C4-2B (cell line): ENCODE data around the gene PDCD1LG2.

Experiments used
- ZFX ChIP-seq: fragments of 450-650 bp; IDR thresholded peaks from 2 replicates; pipeline ENCODE4 v1.6.1; 2017
- TF ChIP-seq, protein P1 (sequence below): fragments of 450-650 bp; conservative IDR thresholded peaks from 2 replicates; pipeline ENCODE4 v1.5.1; 2017; ENCODE audit warnings: mild to moderate bottlenecking

DNA sequence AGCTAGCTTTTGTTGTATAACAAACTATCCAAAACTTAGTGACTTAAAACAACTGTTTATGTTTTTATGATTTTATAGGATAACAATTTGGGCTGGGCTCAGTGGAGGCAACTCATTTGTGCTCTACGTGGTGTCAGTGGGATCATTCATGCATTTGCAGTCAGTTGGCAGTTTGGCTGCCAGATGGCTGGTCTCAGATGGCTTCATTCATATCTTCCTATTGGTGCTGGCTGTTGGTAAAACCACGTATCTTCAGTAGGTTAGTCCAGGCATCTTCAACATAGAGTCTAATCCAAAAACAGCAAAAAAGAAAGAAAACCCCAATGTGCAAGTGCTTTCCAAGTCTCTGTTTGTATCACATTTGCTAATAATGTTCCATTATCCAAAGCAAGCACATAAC is 66.9 kb downstream of the PDCD1LG2 start:
- TF ChIP-seq, protein P1, sequence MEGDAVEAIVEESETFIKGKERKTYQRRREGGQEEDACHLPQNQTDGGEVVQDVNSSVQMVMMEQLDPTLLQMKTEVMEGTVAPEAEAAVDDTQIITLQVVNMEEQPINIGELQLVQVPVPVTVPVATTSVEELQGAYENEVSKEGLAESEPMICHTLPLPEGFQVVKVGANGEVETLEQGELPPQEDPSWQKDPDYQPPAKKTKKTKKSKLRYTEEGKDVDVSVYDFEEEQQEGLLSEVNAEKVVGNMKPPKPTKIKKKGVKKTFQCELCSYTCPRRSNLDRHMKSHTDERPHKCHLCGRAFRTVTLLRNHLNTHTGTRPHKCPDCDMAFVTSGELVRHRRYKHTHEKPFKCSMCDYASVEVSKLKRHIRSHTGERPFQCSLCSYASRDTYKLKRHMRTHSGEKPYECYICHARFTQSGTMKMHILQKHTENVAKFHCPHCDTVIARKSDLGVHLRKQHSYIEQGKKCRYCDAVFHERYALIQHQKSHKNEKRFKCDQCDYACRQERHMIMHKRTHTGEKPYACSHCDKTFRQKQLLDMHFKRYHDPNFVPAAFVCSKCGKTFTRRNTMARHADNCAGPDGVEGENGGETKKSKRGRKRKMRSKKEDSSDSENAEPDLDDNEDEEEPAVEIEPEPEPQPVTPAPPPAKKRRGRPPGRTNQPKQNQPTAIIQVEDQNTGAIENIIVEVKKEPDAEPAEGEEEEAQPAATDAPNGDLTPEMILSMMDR = no peak
- no peak for TF ChIP-seq ZFX
